ENCODE data around the gene NPIPB2.
"Not testable (repeated sequence)": the region's sequence is repeated elsewhere in the genome, so short reads cannot be mapped to it uniquely, and the experiment has no call there.

GRCh38 chr16:11962978-11963377 is 21.1 kb upstream of the NPIPB2 start:
- not testable (repeated sequence) for TF ChIP-seq EZH2 (IDR thresholded peaks at IDR 0.05; ENCODE audit: borderline replicate concordance, control insufficient read depth, low read depth, low read length); YY1 (IDR thresholded peaks at IDR 0.05; ENCODE audit: low read depth, low read length)

All from GM12878 (cell line).